NCI-H187 treated with DMSO at 0.1 percent for 48 hours (cell line): ENCODE data around the gene SNAP23.

Source experiments
- DNase-seq: peaks from one replicate; lab custom pipeline; 2025; lab: John Stamatoyannopoulos, UW

SNAP23 gene

GRCh38 chr15:42575188-42576039 is 80.0 kb downstream of the SNAP23 start, which contains the start of gene STARD9:
STARD9 (plus strand) TSS chr15:42575606; CDS start chr15:42575716, 110 bp downstream.
- peak; percentile 61 for DNase-seq

- DNase-seq, result no peak
Observed at GRCh38 chr15:42576040-42576594, 80.7 kb downstream of the SNAP23 start.

GRCh38 chr15:42576776-42577175 is 81.3 kb downstream of the SNAP23 start:
- no peak for DNase-seq

DNA sequence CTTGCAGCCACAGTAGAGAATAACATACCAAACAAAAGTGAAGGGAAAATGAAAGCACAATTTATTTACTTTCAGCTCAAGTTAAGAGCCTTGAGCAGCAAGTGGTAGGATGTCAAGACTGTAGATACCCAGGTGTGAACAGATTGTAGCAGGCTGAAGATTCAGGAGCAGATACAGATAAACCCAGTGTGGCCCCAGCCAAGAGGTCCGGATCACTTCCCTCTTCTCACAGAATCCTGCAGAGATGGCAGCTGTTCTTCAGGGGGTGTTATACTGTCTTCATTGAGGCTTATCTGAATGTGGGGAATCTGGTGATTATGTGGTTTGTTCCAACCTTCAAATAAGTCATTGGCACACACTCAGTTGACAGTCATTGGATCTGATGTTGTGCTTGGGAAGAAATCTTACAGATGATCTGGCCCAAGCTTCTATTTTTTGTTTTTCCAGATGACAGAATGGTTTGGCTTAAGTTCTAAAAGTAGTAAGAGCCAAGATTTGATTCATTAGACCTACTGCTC is 82.1 kb downstream of the SNAP23 start:
- no peak for DNase-seq

DNA sequence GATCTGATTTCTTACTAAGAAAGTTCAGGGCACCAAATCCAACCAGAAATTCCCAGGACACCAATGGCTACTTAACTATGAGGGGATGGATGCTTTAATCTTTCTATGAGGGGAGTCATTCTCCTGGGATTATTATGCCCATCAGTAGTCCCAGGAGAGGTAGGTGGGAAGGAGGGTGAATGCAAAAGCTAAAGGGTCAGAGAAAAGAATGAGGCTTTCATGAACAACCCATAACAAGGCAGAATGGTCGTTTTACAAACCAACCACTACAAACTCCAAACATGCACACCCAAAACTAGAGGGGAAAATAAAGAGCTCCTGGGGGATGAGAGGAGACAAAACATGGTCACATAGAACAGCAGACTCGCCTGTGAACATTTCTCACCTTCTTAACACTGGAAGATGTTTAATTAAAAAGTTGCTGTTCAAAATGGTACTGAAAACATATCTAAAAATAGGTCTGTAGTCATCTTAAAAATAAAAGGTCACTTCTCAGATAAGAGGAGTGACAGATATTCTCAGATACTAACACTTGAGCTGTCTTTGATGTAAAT is 83.6 kb downstream of the SNAP23 start:
- no peak for DNase-seq

DNA sequence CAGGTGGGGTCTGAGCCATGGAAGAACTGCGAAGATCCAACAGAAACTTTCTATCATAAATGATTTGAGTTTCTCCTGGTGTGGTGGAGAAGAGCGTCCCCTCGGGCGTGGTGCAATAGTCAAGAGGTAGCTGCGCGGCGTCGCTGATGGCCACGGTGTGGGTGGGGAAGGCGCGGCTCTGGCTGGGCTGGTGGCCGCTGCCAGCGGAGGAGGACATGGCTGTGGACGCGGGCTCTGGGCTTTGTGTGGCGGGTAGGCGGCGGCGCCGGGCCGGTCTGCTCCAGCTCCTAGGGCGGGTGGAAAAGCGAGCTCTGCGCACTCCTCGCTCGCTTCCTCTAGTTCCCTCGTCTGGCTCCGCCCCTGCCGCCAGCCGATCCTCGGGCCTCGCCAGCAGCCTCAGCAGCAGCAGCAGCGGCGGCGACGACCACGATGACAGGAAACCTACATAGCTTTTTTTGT is 85.9 kb downstream of the SNAP23 start:
- peak; percentile 23 for DNase-seq
